Erythroblast (primary cell): Measurements from ENCODE around the gene ENOX2.

Source experiments
- GATA1 ChIP-seq: IDR thresholded peaks from 2 replicates; pipeline ENCODE4 v1.6.1; 2011; ENCODE audit warnings: low read depth, mild to moderate bottlenecking, control low read depth, low read length, moderate library complexity
- POLR2A ChIP-seq: IDR thresholded peaks from 2 replicates; pipeline ENCODE4 v1.6.1; 2011; ENCODE audit warnings: mild to moderate bottlenecking, low read length

GRCh38 chrX:130771648-130772047 lies 131.4 kb downstream of the ENOX2 start:
- no peak for TF ChIP-seq POLR2A
- TF ChIP-seq GATA1, result no peak
